SK-N-MC (cell line): ENCODE results near the gene UBL7.

ENCODE experiments used
- DNase-seq: peaks from one replicate; pipeline ENCODE4 v3.0.0-alpha.2; 2011; ENCODE audit warnings: low read depth, low spot score
- H3K27ac ChIP-seq: fragments of 200-600 bp; sonication (generic); 2 replicates; pipeline ENCODE4 v1.5.1; 2016; ENCODE audit warnings: mixed run types
- H3K36me3 ChIP-seq: fragments of 200-600 bp; sonication (generic); 2 replicates; pipeline ENCODE4 v1.6.1; 2017; ENCODE audit warnings: antibody characterized with exemption, low read length, mixed read lengths; ENCODE audit not compliant: insufficient read depth
- H3K4me3 ChIP-seq: fragments of 200-600 bp; sonication (generic); 2 replicates; pipeline ENCODE4 v1.5.1; 2016
- H3K9ac ChIP-seq: fragments of 200-600 bp; sonication (generic); 2 replicates; pipeline ENCODE4 v1.8.0; 2017; ENCODE audit warnings: mixed run types, mixed read lengths; ENCODE audit not compliant: insufficient read length
- H3K9me3 ChIP-seq: fragments of 200-600 bp; sonication (generic); 2 replicates; pipeline ENCODE4 v1.6.1; 2017; ENCODE audit warnings: low read depth, mild to moderate bottlenecking, antibody characterized with exemption, low read length, moderate library complexity, mixed read lengths
- EZH2 ChIP-seq: fragments of 200-600 bp; sonication (generic); IDR thresholded peaks from one replicate; pipeline ENCODE4 v1.6.1; 2017; ENCODE audit warnings: antibody characterized with exemption
- FOXP2 ChIP-seq: optimal IDR thresholded peaks from 2 replicates; pipeline ENCODE3; 2011; ENCODE audit warnings: mild to moderate bottlenecking, moderate library complexity; ENCODE audit not compliant: insufficient read depth; ENCODE audit errors: extremely low read length, control extremely low read depth
- POLR2AphosphoS5 ChIP-seq: IDR thresholded peaks from 2 replicates; pipeline ENCODE4 v1.6.1; 2012; ENCODE audit warnings: mild to moderate bottlenecking, low read depth, low read length, borderline replicate concordance

The UBL7 gene

DNA sequence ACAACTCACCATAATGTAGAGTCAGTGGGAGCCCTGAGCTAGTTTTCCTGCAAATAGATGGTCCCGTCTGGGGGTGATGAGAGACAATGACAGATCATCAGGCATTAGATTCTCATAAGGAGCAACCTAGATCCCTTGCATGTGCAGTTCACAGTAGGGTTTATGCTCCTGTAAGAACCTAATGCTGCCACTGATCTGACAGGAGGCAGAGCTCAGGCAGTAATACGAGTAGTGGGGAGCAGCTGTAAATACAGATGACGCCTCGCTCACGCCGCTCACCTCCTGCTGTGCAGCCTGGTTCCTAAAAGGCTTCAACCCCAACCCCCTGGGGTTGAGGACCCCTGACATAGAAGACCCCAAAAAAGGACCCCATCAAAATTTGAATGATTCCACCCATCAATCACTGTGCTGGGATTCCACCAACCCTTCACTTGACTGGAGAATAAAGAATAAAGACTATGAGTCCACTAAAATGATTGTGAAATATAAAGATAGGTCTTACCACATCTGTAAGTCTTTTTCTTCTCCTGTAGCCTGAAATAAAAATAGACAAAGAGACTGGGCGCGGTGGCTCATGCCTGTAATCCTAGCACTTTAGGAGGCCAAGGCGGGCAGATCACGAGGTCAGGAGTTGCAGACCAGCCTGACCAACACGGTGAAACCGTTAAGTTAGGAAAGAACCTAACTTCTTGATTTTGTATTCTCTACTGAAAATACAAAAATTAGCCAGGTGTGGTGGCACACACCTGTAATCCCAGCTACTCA, 9.9 kb upstream of the UBL7 start:
- no peak for TF ChIP-seq POLR2AphosphoS5
- TF ChIP-seq FOXP2 = no peak
- TF ChIP-seq EZH2 = no peak
- Histone ChIP-seq H3K36me3 (peaks cover 18% of the 10 kb centered on the region; the same call in 1 of the 2 replicates), H3K27ac (no peak overlapping the region), H3K4me3 (no peak overlapping the region), H3K9me3 (no peaks in the 10 kb centered on the region), H3K9ac (no peak overlapping the region)
- no peak for DNase-seq

DNA sequence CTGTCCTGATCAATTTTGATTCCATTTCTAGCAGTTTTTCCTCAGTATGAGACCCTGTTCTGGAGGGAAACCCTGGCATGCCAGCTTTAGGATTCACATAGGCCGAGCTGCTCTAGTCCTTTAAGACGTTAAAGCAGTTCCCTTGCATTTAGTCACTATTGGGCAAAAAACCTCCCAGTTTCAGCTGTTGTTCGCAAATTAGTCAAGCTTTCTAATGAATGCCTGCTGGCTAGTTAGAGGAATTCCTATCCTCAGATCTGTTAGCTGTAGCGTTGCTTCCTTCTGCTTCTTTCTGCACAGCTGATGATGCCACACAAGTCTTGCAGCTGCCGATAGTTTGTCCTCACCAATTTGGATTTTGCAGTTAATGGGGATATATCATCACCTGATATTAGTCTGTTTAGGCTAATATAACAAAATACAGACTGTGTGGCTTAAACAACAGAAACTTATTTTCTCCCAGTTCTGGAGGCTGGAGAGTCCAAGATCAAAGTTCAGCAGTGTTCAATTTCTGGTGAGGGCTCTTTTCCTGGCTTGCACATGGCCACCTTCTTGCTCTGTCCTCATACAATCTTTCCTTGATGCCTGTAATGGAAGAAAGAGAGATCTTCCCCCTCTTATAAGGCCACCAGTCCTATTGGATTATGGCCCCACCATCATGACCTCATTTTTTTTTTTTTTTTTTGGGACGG, 7.5 kb upstream of the UBL7 start:
- no peak overlapping the region for H3K9ac ChIP-seq
- peaks cover 18% of the 10 kb centered on the region; the same call in 1 of the 2 replicates for H3K36me3 ChIP-seq
- no peak for TF ChIP-seq EZH2
- no peak for TF ChIP-seq FOXP2
- no peak for TF ChIP-seq POLR2AphosphoS5
- no peaks in the 10 kb centered on the region; the same call in 1 of the 2 replicates for H3K9me3 ChIP-seq
- H3K4me3 ChIP-seq = no peak overlapping the region
- no peak overlapping the region for H3K27ac ChIP-seq
- no peak for DNase-seq

DNA sequence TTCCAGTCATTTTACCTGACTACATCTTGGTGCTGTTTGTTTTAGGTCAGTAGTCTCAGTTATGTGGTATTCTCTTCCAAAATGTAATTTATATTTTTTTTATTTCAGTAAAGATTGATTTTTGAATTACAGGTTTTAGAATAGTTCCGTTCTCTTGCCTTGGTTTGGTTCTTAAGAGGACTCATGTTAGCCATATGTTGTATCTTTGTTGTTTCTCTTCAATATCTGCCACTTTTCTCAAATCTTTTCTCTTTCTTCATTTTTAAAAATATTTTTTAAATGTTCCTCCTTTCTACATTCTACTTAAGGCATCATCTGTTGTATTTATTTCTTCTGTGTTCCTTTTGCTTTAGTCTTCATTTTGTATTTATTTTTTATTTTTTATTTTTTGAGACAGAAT, 5.6 kb upstream of the UBL7 start:
- no peak overlapping the region for H3K27ac ChIP-seq
- no peak overlapping the region for H3K9ac ChIP-seq
- no peaks in the 10 kb centered on the region; the same call in 1 of the 2 replicates for H3K9me3 ChIP-seq
- no peak overlapping the region for H3K4me3 ChIP-seq
- H3K36me3 ChIP-seq = peaks cover 11% of the 10 kb centered on the region; the same call in 1 of the 2 replicates
- no peak for TF ChIP-seq FOXP2
- no peak for TF ChIP-seq POLR2AphosphoS5
- TF ChIP-seq EZH2 = no peak
- no peak for DNase-seq

GRCh38 chr15:74464897-74465296, 3.9 kb upstream of the UBL7 start:
- no peak overlapping the region for H3K9ac ChIP-seq
- no peaks in the 10 kb centered on the region; the same call in 1 of the 2 replicates for H3K9me3 ChIP-seq
- no peak overlapping the region for H3K4me3 ChIP-seq
- H3K36me3 ChIP-seq = peaks cover 11% of the 10 kb centered on the region; the same call in 1 of the 2 replicates
- DNase-seq = no peak
- H3K27ac ChIP-seq = no peak overlapping the region
- TF ChIP-seq FOXP2 (no peak), EZH2 (no peak), POLR2AphosphoS5 (no peak)

- Histone ChIP-seq H3K36me3 (peaks cover 11% of the 10 kb centered on the region; the same call in 1 of the 2 replicates), H3K27ac (no peak overlapping the region)
- DNase-seq = no peak
Measured at GRCh38 chr15:74464216-74464615, 3.3 kb upstream of the UBL7 start.

GRCh38 chr15:74463634-74464033, 2.7 kb upstream of the UBL7 start:
- Histone ChIP-seq H3K27ac (no peak overlapping the region), H3K36me3 (peaks cover 10% of the 10 kb centered on the region; the same call in 1 of the 2 replicates), H3K9ac (no peak overlapping the region), H3K9me3 (no peaks in the 10 kb centered on the region; the same call in 1 of the 2 replicates), H3K4me3 (no peak overlapping the region)
- TF ChIP-seq FOXP2 (no peak), POLR2AphosphoS5 (no peak), EZH2 (no peak)
- no peak for DNase-seq

More at GRCh38 chr15:74464216-74464615, 3.3 kb upstream of the UBL7 start:
- no peak for TF ChIP-seq POLR2AphosphoS5
- no peak for TF ChIP-seq EZH2
- no peak for TF ChIP-seq FOXP2
- H3K4me3 ChIP-seq = no peak overlapping the region
- no peaks in the 10 kb centered on the region; the same call in 1 of the 2 replicates for H3K9me3 ChIP-seq
- H3K9ac ChIP-seq = no peak overlapping the region

GRCh38 chr15:74461847-74462511, 1.0 kb upstream of the UBL7 start:
- Histone ChIP-seq H3K36me3 (peaks cover 5% of the 10 kb centered on the region; the same call in 1 of the 2 replicates), H3K27ac (peak overlapping the region; percentile 88), H3K4me3 (peak overlapping the region; percentile 92), H3K9me3 (no peaks in the 10 kb centered on the region; the same call in 1 of the 2 replicates), H3K9ac (peak overlapping the region; percentile 88)
- no peak for TF ChIP-seq POLR2AphosphoS5
- no peak for TF ChIP-seq FOXP2
- TF ChIP-seq EZH2 = no peak
- no peak for DNase-seq
